GM19452 (cell line): ENCODE measurements around the gene LRRC37A.
"Not testable (repeated sequence)": the region's sequence is repeated elsewhere in the genome, so short reads cannot be mapped to it uniquely, and the experiment has no call there.

ENCODE experiments used
- ATAC-seq: cut with Tn5 transposase; IDR thresholded peaks from one replicate; pipeline ENCODE4 v1.9.1; 2021; ENCODE audit not compliant: unreplicated experiment

Gene LRRC37A

DNA sequence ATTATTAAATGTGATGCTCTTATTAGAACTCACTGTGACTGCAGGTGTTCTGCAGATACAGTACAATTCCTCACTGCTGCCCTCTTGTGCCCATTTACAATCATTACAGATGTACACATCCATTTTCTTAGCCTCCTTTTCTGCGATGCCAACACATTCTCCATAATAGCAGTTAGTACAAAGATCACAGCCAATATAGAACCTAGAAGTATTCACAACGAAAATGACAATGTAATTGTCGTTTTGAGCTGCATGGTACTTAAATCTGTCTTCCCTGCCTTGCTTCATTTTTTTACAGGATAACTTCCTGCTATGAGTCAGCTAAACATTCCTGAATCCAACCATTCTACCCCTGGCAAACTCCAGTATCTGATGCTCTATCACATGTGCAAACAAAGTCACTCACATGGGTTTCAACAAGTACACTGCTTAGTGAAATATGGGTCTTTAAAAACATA, 8.1 kb upstream of the LRRC37A start:
- not testable (repeated sequence) for ATAC-seq

DNA sequence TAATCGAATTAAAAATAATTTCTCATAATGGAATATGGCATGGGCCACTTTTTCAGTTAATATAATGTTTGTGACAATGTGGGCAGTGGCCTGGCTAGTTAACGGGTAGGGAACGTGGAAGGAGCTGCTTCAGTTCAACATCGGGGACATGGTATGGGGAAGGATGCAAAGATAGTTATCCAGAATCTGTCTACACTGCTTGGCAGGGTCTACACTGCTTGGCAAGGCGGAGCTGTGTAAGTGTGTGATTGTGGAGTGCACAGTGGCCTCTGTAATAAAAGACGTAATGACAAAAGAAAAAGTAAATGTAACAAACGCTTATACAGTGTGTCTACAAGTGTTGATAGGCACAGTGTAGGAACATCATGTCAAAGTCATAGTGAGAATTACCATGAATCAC, 7.3 kb upstream of the LRRC37A start:
- ATAC-seq: not testable (repeated sequence)

DNA sequence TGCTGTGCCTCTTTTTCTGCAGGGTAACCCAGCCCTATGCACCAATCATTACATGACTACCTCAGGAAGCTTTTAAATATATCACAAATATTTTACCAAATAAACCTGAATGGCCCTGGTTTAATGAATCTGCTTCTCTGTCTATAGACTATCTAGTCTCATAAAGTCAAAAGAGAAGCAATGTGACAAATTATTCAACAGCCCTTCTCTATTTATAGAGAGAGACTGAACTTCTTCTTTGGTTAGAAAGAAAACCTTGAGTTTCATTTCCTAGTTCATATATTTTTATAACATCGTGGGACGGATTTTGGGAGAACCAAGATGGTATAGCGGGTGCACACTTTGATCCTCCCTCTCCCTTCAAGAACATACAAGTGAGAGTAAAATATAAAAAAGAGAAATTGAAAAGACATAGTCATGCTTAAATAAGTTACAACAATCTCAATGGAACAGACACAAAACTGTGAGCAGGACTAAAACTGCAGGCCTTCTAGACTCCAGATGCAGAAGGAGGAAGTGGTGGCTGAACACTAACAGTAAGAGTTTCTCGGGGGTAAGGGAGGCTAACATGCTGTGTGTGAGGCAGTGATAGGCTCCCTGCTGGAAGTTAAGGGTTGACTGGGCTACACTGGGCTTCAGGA, 3.9 kb upstream of the LRRC37A start:
- peak; percentile 95 for ATAC-seq

DNA sequence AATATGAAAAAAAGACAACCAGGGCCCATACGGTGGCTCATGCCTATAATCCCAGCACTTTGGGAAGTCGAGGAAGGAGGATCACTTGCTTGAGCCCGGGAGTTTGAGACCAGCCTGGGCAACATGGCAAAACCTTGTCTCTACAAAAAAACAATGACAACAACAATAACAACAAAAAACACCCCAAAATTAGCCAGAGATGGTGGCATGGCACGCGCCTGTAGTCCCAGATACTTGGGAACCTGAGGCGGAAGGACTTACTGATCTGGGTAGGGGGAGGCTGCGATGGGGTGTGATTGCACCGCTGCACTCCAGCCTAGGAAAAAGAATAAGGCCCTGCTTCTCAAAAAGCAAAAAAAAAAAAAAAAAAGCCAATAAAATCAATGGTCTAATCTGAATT, 3.3 kb upstream of the LRRC37A start:
- ATAC-seq: not testable (repeated sequence)

DNA sequence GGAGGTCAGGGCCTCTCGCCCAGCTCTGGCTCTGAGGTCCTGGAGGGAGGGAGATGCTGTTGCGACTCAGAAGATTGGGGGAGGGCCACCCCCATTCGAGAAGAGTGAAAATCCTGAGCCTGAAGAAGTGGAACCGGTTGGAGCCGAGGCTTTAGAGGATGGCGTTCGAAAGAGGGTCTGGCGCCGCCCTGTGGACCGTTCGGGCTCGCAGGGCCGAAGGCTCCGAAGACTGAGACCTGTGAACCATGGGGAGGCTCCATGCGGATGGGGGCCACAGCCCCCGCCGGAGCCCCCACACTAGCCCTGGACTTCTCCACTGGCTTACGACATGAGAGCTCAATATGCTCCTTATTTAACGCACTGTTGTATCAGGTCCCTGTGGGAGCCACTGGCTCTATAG, 46.3 kb downstream of the LRRC37A start:
- not testable (repeated sequence) for ATAC-seq

DNA sequence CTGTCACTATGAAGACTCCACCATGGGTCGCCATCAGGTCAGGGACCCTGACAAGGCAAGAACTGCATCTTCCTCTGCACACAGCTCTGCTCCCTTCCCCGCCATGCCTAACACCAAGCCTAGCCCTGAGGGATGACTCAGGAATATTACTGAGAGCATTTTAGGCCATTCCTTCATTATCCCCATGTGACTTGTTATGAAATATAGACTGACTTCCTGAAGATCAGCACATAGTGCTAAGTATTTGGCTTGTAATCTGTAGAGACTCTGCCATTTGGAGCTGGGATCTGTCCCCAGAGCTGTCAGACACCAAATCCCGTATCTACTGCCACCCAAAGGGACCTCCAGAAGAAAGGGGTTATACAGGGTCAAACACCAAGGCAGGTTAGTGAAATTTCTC, 47.2 kb downstream of the LRRC37A start:
- not testable (repeated sequence) for ATAC-seq

DNA sequence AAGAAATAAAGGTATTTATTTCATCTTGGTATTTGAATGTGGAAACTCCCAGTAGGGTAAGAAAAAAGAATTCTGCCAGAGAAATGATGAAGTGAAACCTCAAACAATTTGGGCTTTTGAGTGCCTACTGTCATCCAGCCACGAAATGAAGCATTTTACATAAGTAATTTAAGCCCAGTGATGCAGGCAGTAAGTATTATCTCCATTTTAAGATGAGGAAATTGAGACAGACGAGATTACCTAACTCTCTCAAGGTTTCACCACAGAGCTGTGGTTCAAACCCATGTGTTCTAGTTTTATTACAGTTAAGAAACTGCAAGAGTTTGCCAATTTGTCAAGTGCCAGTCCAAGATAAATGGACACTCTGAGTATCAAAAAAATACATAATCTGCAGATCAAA, 53.4 kb downstream of the LRRC37A start:
- not testable (repeated sequence) for ATAC-seq

DNA sequence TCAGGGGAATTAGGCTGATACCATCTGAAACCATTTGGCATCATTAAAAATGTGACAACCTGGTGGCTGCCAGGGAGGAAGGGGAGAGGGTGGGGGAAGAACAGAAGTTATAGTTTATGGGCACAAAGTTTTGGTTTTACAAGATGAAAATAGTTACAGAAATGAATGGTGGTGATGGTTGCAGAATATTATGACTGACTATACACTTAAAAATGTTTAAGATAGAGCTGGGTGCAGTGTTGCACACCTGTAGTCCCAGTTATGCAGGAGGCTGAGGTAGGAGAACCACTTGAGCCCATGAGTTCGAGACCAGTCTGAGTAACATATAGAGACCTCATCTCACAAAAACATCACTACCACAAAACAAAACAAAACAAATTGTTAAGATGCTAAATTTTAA, 54.1 kb downstream of the LRRC37A start:
- not testable (repeated sequence) for ATAC-seq

DNA sequence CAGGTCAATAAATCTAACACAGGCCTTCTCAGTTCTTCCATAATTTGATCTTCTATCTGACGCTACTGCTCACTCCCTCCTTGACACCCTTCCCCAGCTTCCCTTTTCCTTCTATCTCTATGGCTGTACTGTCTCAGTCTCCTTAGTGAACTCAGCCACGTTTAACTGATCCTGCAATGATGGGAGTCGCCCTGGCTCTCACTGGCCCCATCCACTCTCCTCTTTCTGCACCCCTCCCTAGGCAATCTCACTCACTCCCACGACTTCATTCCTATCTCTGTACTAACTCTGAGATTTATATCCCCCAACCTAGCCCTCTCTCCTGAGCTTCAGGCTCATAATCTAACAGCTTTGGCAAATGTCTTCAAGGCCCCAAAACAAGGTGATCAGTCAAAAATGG, 58.9 kb downstream of the LRRC37A start:
- not testable (repeated sequence) for ATAC-seq

DNA sequence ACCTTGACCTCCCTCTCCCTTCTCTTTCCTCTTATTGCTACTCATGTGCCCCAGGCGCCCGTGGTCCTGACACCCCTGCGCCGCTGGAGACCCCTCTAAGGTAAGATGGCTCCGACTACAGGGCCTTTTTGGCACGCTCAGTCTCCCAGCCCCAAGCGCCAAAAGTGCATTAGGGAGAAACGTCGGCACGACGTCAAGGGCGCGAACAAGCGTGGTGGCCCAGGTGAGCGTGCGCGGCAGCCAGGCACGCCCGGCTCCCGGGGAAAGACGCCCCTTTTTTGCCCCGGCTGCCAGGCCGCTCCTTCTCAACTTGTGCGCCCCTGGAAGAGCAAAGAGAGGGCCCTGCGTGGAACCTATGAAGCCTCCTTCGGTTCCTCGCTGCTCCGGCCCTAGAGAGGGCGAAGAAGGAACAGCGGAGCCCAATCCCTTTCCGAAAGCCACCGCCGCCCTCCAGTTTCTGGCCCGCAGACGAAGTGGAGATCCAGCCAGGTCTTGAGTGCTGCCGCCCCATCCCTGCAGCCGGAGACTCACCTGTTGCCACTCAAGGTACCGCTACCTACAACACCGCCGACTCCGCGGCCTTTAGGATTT, 66.3 kb downstream of the LRRC37A start:
- peak; percentile 43 for ATAC-seq

DNA sequence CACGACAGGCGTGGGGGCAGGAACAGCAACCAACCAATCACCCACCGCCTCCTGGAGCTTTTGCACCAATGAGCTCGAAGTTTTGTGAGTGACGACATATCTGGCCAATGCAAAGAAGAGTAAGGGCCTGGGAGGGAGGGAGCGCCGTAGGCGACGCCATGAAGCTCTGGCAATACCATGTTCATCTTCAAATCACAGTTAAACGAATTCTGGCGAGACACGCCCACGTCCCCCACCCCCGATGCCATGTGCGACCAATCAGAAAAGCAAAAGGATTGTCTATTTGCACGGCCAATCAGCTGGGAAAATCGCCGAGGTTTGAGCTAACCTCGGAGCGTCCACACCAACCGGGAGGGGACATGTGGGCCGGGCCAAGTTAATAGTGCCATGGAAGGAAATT, 66.8 kb downstream of the LRRC37A start, which contains the start of gene ARL17B:
TSS of gene ARL17B (minus strand) at position 12 of the 400 bp plus-strand sequence. CDS start 3,369 bp downstream, outside the sequence.
- peak; percentile 80 for ATAC-seq

DNA sequence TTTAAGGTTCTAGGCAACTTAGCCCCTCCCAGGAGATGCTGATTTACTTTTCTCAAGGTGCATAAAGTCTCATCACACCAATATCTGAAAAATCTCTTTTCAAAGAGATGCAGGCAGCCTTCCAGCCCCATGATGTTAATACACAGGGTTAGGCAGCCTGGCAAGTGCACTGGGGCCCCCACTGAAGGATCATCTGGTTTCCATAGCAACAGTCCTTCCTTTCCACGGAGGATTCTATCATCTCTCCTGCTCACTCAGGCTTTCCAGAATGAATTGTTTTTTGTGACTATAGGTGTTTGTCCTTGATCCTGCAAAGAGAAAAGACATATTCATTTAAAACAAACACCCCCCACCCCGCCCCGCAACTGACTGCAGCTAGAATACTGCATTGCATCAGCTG, 72.6 kb downstream of the LRRC37A start:
- ATAC-seq: not testable (repeated sequence)

DNA sequence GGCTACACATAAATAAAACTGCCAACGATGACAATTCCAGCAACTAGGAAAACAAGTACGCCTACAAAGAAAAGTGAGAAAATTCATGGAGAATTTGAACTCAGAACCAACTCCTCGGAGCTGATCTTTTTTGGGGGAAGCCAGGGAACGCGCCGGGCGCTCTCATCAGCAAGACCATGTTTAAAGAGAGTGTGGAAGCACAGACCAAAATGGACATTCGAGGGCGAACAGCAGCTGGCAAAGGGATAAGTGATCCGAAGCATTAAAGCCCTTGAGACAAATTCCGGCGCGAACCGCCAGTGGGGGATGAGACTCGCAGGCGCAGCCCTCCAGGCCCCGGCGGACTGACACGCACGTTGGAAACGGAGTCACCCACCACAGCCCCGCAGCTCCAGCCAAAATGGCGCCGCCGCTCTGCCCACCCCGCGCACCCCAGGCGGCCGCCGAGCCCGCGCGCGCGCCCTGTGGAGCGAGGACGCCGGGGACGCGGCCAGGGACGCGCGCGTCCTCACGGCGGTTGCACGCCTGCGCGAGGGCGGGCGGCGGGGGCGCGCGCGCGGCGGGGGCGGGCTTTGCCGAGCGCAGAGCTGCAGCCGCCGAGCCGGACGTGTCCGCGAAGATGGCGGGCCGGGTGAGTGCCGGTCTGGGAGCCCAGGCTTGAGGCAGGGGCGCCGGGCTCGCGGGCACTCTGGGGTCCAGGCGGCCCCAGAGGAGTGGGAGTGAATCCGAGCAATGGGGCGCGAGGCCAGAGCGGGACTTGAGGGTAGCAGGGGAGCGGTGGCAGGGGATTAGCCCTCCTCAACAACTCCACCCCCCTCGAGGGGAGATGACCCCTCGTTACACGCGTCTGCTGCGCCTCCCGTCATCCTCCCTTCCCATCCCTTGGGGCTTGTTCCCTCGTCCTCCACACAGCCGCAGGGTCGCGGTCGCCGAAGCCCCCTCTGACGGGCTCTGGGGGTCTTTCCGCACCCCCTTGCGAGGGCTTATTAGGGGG, 77.6 kb downstream of the LRRC37A start:
- peak; percentile 71 for ATAC-seq

DNA sequence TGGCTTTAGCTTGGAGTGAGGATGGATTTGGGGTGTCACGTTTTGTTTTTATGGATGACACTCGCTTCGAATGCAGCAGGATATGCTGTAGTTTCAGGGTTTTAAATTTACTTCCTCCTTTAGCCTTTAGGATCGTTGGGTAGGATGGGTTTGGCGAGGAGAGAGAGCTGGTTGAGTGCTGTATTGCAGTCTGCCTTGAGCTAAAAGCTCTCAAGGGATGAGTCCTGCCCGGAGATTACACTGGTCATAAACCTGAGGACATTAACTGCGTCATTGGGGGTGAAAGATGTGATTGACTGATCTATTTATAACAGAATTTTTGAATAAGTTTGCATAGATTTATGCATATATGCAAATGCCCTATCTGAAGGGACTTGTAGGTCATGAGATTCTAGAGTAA, 78.5 kb downstream of the LRRC37A start:
- ATAC-seq: peak; percentile 45

DNA sequence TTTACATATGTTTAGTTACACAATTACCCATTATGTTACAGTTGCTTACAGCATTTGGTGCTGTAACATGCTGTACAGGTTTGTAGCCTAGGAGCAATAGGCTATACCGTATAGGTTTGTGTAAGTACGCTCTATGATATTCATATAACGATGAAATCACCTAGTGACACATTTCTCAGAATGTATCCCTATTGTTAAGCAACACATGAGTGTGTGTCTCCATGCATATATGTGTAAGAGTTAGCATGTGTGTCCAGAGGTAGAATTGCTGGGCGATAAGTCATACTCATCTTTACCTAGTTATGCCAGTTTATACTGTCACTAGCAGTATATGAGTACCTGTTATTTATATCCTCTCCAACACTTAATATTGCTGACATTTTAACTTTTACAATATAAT, 88.2 kb downstream of the LRRC37A start:
- not testable (repeated sequence) for ATAC-seq

DNA sequence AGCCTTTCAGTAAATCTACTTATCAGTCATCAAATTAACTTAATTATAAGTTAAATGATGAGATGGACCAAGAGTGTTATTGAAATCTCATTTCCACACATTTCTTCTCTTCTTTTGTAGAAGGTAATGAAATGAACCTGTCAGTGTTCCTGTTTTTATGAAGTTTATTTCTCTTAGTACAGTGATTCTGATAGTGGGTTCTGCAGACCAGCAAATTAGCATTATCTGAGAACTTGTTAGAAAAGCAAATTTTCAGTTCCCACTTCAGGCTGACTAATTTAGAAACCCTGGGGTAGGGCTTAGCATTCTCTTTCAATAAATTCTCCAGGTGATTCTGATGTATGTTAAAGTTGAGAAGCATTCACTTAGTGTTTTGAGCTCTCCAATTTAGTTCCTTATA, 90.6 kb downstream of the LRRC37A start:
- ATAC-seq: peak; percentile 64
